ENCODE results near the gene CCRL2. TPM values are rescaled to one million over a fixed set of nuclear protein-coding genes. Genes with fewer than 3 reads are reported as not detected.

The CCRL2 gene
- total and polyA plus RNA-seq, 9 of the 15 experiments (the other 6 are each of a cell fraction or from before 2014, with no cell fraction given) = 3.4 to 5.7 (median 4.0) TPM

GRCh38 chr3:46372492-46373359, 34.3 kb upstream of the CCRL2 start:
- peak; percentile 78 for ATAC-seq
- H3K4me1 ChIP-seq (replicated peaks in 1 of 2; ENCODE audit: control insufficient read depth in 2 of 2, insufficient read depth in 2 of 2, low read length in 2 of 2) = no peaks in the 10 kb centered on the region
- DNase-seq (ENCODE audit: extremely low read depth in 1 of 4, low spot score in 3 of 4) = peak in 1 of 4 experiments; percentile 18
- H4K20me1 ChIP-seq (replicated peaks; ENCODE audit: control insufficient read depth, insufficient read depth, low read length) = no peaks in the 10 kb centered on the region
- 12% methylated on average over 9 of the region's 9 CpGs for WGBS (ENCODE audit: insufficient coverage, low coverage, missing lambda C conversion rate)
- H3K79me2 ChIP-seq (ENCODE audit: control insufficient read depth, insufficient read depth, low read length) = no peaks in the 10 kb centered on the region
- H3K27me3 ChIP-seq (ENCODE audit: control insufficient read depth in 2 of 2, insufficient read depth in 2 of 2, low read length in 2 of 2) = peaks cover 32 to 52% of the 10 kb centered on the region in 2 experiments; a peak in 4 of 5 replicates
- no TSS peak for BruUV-seq (replicated peaks)
- H3K9me3 ChIP-seq (replicated peaks; ENCODE audit: control insufficient read depth, insufficient read depth, low read depth, low read length) = no peaks in the 10 kb centered on the region
- intact Hi-C loops (cut with micrococcal nuclease) (loop anchor here (5.0 kb wide), 2 partner anchors 55 to 80 kb away; no protein-coding TSS in a partner anchor), in situ Hi-C loops (cut with MboI) (no loop called here)
- no peak overlapping the region for H3K27ac ChIP-seq (ENCODE audit: extremely low read depth, low read depth, low read length)
- no peaks in the 10 kb centered on the region for H3K9me1 ChIP-seq (ENCODE audit: control insufficient read depth, insufficient read depth, low read length)
- no peak overlapping the region for H3K4me2 ChIP-seq (ENCODE audit: insufficient read depth, low read length)
- H3K36me3 ChIP-seq (ENCODE audit: control insufficient read depth, insufficient read depth, low read length) = no peaks in the 10 kb centered on the region
- no peak overlapping the region for H3K4me3 ChIP-seq
- no peak overlapping the region for H3K9ac ChIP-seq (ENCODE audit: insufficient read depth in 1 of 2, low read depth in 2 of 2, low read length in 2 of 2)
- FAIRE-seq = peak; percentile 71
- POLR2A ChIA-PET = interaction anchor here (0.5 to 1.5 kb wide), 3 partner anchors 9 to 22 kb away, joined by 3 to 4 read pairs (median 3); no protein-coding TSS in a partner anchor
- CTCF ChIA-PET (ENCODE audit: low intra/inter-chr PET ratio) = interaction anchor here (1.2 kb wide), 1 partner anchor 433 kb away, joined by 4 read pairs; no protein-coding TSS in a partner anchor
- H2AFZ ChIP-seq (ENCODE audit: low read depth, low read length) = no peak overlapping the region
- 0 out of 2 replicates have a peak, but pooled peaks have one; percentile 2 for TF ChIP-seq SMC3 (conservative IDR thresholded peaks at IDR 0.05; ENCODE audit: insufficient read depth, low read depth, low read length)
- no peak for TF ChIP-seq KDM1A (IDR thresholded peaks at IDR 0.05)
- no peak for TF ChIP-seq SMAD1 (IDR thresholded peaks at IDR 0.05; ENCODE audit: low read depth, low read length, partially characterized antibody)
- TF ChIP-seq, protein P1, sequence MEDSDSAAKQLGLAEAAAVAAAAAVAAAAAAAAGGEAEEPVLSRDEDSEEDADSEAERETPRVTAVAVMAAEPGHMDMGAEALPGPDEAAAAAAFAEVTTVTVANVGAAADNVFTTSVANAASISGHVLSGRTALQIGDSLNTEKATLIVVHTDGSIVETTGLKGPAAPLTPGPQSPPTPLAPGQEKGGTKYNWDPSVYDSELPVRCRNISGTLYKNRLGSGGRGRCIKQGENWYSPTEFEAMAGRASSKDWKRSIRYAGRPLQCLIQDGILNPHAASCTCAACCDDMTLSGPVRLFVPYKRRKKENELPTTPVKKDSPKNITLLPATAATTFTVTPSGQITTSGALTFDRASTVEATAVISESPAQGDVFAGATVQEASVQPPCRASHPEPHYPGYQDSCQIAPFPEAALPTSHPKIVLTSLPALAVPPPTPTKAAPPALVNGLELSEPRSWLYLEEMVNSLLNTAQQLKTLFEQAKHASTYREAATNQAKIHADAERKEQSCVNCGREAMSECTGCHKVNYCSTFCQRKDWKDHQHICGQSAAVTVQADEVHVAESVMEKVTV (CRISPR knock-in tag; IDR thresholded peaks at IDR 0.05) = 0 out of 2 replicates have a peak, but pooled peaks have one; percentile 19
- TF ChIP-seq, protein P2, sequence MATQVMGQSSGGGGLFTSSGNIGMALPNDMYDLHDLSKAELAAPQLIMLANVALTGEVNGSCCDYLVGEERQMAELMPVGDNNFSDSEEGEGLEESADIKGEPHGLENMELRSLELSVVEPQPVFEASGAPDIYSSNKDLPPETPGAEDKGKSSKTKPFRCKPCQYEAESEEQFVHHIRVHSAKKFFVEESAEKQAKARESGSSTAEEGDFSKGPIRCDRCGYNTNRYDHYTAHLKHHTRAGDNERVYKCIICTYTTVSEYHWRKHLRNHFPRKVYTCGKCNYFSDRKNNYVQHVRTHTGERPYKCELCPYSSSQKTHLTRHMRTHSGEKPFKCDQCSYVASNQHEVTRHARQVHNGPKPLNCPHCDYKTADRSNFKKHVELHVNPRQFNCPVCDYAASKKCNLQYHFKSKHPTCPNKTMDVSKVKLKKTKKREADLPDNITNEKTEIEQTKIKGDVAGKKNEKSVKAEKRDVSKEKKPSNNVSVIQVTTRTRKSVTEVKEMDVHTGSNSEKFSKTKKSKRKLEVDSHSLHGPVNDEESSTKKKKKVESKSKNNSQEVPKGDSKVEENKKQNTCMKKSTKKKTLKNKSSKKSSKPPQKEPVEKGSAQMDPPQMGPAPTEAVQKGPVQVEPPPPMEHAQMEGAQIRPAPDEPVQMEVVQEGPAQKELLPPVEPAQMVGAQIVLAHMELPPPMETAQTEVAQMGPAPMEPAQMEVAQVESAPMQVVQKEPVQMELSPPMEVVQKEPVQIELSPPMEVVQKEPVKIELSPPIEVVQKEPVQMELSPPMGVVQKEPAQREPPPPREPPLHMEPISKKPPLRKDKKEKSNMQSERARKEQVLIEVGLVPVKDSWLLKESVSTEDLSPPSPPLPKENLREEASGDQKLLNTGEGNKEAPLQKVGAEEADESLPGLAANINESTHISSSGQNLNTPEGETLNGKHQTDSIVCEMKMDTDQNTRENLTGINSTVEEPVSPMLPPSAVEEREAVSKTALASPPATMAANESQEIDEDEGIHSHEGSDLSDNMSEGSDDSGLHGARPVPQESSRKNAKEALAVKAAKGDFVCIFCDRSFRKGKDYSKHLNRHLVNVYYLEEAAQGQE (IDR thresholded peaks at IDR 0.05; ENCODE audit: borderline replicate concordance) = peak; percentile 26; the same call in 1 of the 2 replicates
- TF ChIP-seq, protein P2 (CRISPR knock-in tag; IDR thresholded peaks at IDR 0.05; ENCODE audit: low read depth) = no peak
- TF ChIP-seq, protein P3, sequence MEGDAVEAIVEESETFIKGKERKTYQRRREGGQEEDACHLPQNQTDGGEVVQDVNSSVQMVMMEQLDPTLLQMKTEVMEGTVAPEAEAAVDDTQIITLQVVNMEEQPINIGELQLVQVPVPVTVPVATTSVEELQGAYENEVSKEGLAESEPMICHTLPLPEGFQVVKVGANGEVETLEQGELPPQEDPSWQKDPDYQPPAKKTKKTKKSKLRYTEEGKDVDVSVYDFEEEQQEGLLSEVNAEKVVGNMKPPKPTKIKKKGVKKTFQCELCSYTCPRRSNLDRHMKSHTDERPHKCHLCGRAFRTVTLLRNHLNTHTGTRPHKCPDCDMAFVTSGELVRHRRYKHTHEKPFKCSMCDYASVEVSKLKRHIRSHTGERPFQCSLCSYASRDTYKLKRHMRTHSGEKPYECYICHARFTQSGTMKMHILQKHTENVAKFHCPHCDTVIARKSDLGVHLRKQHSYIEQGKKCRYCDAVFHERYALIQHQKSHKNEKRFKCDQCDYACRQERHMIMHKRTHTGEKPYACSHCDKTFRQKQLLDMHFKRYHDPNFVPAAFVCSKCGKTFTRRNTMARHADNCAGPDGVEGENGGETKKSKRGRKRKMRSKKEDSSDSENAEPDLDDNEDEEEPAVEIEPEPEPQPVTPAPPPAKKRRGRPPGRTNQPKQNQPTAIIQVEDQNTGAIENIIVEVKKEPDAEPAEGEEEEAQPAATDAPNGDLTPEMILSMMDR (IDR thresholded peaks at IDR 0.05 in 2 of 3, conservative IDR thresholded peaks at IDR 0.05 in 1 of 3; ENCODE audit: insufficient read depth in 2 of 3, low read depth in 1 of 3, low read length in 3 of 3) = peak; percentile 54 to 67 (median 62); a peak in 5 of 6 replicates
